Mononuclear cell (primary cell): Measurements from ENCODE around the gene ENDOU. TPM values are rescaled to one million over a fixed set of nuclear protein-coding genes. Genes with fewer than 3 reads are reported as not detected.

Source experiments
- total RNA-seq: library from RNA; depleted of rRNA; stranded (reverse); fragments of >200 nt; gene quantifications from one replicate; pipeline ENCODE4 v1.2.3, GENCODE V29; 2012

The ENDOU gene
- total RNA-seq, 1 donor, result not detected

Other genes starting within 250 kb of the ENDOU start
- gene RPAP3, start 19.5 kb downstream of the ENDOU start, total RNA-seq, result 14.7 TPM
- gene RAPGEF3, start 33.4 kb upstream of the ENDOU start, total RNA-seq, result 0.42 TPM
- gene SLC48A1, start 47.7 kb upstream of the ENDOU start, total RNA-seq, result 3.8 TPM
- gene HDAC7, start 94.4 kb upstream of the ENDOU start, total RNA-seq, result 25.4 TPM
- 6.0 TPM for gene VDR, start 179.5 kb upstream of the ENDOU start, total RNA-seq
- 17.3 TPM for gene TMEM106C, start 238.1 kb upstream of the ENDOU start, total RNA-seq